Brain pericyte (primary cell): ENCODE measurements around the gene IDH3G.
A peak's percentile ranks its signal among the peaks of the same experiment; 100 is the strongest.

Experiments used
- DNase-seq: peaks from one replicate; pipeline ENCODE4 v3.0.0-alpha.2; 2012; ENCODE audit warnings: low read depth, low spot score

IDH3G gene

DNA sequence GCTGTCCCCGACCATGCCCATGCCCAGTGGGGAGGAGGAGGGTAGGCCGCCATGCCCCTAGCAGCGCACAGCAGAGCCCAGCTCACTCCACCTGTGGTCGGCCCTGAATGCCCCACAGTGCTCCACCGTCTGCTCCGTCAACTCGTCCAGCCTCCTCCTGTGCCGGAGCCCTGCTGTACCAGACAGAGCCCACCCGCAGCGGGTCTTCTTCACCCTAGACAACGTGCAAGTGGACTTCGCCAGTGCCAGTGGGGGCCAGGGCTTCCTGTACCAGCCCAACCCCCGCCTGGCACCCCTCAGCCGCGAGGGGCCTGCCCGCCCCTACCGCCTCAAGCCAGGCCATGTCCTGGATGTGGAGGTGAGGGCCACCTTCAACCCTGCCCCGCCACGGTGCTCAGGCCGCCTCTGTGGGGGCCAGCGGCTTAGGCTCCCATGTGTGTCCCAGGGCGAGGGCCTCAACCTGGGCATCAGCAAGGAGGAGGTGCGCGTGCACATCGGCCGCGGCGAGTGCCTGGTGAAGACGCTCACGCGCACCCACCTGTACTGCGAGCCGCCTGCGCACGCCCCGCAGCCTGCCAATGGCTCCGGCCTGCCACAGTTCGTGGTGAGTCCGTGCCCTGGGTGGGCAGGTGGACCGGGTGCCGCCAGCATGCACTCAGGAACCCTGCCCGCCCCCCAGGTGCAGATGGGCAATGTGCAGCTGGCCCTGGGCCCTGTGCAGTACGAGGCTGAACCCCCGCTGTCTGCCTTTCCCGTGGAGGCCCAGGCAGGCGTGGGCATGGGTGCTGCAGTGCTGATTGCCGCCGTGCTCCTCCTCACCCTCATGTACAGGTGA is 20.2 kb downstream of the IDH3G start:
- DNase-seq = no peak

DNA sequence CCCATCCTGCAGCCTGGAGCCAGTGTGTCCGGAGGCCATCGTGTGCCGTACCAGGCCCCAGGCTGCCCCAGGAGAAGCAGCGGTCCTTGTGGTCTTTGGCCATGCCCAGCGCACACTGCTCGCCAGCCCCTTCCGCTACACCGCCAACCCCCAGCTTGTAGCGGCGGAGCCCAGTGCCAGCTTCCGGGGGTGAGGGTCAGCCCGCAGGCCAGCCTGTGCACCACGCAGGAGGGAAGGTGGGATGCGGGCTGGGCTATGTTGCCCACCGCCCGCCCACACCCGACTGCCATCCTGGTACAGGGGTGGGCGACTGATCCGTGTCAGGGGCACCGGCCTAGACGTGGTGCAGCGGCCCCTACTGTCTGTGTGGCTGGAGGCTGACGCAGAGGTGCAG is 21.0 kb downstream of the IDH3G start:
- DNase-seq = no peak

DNA sequence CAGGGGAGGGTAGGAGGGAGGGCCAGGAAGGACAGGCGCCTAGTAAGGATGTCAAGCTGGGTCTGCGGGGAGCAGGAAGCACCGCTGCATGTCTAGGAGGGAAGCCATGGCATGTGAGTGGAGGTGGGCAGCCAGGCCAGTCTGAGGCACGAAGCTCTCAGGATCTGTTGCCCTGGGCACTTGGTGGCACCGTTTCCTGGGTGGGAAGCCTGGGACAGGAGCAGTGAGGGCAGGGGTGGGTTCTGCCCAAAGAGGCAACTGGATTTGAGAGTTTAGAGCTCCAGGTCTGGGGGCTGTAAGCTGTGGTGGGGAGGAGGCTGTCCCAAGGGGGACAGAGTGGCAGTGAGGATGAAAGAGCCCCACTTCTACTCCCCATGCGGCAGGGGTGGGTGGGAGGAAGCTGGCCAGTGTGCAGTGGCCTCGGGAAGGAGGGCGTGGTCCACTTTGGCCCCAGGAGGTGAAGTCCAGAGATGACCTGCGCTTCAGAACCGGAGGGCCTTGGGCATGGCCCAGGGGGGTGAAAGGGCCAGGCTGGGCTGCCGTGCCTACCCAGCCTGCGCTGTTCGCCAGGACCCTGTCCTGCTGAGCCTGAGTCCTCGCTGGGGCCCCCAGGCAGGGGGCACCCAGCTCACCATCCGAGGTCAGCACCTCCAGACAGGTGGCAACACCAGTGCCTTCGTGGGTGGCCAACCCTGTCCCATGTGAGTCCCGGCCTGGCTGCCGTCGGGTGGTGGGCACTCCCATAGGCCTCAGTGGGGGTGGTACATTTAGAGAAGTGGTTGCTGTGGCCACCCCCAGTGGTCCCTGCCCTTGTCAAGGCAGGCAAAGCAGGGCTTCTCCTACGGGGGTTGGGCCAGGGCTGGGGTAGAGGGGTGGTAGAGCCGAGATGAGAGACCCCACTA is 21.6 kb downstream of the IDH3G start:
- no peak for DNase-seq

DNA sequence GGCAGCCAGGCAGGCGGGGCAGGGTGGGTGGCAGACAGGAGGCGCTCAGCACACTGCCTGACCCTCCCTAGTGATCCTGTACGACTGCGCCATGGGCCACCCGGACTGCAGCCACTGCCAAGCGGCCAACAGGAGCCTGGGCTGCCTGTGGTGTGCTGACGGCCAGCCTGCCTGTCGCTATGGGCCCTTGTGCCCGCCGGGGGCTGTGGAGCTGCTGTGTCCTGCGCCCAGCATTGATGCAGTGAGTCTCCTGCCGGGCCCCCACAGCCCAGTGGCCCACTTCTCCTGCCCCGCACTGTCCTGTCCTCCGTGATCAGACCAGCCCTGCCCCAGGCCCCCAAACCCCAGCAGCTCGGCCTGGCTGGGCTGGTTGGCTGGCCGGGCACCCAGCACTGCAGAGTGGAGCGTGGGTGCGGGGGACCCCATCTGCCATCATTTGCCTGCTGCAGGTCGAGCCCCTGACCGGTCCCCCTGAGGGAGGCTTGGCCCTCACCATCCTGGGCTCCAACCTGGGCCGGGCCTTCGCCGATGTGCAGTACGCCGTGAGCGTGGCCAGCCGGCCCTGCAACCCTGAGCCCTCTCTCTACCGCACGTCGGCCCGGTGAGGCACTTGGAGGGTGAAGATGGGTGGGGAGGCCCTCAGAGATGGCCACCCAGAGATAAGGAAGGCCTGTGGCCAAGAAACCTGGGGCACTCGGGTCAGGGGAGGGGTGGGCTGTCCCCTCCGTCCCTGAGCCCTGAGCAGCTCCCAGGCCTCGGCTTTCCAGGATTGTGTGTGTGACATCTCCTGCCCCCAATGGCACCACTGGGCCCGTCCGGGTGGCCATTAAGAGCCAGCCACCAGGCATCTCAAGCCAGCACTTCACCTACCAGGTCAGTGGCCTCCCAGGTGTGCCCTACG is 22.5 kb downstream of the IDH3G start:
- no peak for DNase-seq

DNA sequence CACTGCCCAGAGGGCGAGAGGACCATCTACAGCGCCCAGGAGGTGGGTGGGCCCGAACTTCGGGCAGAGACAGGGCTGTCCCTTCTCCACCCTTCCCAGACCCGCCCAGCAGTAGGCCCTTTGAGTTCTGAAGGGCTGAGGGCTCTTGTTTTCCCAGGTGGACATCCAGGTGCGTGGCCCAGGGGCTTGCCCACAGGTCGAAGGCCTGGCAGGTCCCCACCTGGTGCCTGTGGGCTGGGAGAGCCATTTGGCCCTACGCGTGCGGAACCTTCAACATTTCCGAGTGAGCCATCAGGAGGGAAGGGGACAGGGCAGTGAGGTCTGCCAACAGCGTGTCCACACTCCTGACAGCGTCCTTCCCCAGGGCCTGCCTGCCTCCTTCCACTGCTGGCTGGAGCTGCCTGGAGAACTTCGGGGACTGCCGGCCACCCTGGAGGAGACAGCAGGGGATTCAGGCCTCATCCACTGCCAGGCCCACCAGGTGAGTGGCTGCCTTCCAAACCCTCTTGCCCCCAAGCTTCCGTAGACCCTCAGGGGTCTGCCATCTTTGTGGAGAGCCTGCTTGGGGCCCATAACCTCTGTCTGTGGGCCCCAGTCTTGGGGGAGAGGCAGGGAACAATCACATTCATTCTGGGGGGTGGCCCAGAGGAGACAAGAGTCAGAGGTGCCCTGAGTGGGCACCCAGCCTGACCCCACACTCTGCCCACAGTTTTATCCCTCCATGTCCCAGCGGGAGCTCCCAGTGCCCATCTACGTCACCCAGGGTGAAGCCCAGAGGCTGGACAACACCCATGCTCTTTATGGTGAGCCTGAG is 23.4 kb downstream of the IDH3G start:
- no peak for DNase-seq

DNA sequence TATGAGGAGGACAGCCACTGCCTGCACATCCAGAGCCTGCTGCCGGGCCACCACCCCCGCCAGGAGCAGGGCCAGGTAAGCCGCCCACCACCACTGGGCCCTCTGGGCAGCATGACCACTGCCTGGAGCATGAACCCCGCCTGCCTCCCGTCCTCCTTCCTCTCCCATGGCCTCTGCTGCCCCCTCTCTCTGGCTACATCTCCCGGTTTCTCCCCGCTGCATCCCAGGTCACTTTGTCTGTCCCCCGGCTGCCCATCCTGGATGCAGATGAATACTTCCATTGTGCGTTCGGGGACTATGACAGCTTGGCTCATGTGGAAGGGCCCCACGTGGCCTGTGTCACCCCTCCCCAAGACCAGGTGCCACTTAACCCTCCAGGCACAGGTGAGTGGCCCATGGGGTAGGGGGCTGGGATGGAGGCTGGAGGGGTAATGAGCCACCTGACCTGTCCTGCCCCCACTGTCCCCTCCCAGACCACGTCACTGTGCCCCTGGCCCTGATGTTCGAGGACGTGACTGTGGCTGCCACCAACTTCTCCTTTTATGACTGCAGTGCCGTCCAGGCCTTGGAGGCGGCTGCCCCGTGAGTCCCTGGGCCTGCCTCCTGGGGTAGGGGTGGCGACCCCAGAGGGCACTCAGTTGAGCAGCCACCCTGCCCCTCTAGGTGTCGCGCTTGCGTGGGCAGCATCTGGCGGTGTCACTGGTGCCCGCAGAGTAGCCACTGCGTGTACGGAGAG is 24.1 kb downstream of the IDH3G start:
- no peak for DNase-seq

DNA sequence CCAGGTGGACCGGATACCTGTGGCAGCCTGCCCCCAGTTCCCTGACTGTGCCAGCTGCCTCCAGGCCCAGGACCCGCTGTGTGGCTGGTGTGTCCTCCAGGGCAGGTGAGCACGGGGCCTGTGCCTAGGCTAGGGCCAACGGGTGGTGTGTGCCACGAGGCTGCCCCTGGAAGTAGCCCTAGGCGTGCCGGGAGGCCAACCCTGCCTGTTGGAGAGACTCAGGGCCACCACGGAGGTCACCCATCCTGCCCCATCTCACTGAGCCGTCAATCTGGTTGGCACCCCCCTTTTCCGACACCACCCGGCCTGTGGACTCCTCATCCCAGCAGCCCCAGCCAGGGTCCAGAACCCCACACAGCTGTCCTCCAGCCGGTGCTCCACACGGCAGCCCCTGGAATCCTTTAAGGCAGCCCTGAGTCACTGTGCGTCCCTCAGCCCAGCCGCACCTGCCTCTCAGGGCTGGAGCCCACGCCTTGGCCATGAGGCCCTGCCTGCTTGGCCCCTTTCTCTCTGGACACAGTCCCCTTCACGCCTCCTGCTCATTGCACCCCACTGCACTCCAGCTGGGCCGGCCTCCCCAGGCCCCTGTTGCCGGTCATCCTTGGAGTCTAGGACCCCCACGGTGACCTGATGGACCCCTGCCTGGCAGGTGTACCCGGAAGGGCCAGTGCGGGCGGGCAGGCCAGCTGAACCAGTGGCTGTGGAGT is 24.9 kb downstream of the IDH3G start:
- DNase-seq = no peak

DNA sequence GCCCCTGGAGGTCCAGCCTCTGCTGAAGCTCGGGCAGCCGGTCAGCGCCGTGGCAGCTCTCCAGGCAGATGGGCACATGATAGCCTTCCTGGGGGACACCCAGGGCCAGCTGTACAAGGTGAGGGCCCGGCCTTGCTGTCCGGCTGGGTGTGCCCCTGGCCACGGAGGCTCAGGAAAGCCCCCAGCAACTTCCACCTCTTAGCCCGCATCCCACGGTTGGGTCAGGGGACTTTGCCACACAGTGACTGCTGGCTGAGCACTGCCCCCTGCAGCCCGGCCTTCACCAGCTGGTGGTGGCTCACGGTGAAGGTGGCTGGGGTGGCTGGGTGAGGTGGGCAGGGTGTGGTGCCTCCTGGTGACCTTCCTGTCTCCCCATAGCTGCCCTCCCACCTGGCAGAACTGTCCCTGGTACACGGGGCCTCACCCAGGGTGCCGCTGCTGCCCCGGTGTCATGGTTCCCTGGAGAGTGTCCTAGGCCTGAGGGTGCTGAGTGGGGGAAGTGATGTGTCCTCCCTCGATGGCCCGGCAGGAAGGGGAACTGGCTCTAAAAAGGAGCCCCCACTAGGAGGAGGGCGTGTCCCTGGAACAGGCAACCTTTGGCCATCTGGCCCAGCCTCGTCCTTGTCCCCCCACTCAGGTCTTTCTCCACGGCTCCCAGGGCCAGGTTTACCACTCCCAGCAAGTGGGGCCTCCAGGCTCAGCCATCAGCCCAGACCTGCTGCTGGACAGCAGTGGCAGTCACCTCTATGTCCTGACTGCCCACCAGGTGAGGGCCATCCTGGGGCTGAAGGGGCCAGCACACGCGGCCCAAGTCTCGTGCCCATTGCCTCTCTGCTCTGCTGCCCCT is 25.6 kb downstream of the IDH3G start:
- no peak for DNase-seq

DNA sequence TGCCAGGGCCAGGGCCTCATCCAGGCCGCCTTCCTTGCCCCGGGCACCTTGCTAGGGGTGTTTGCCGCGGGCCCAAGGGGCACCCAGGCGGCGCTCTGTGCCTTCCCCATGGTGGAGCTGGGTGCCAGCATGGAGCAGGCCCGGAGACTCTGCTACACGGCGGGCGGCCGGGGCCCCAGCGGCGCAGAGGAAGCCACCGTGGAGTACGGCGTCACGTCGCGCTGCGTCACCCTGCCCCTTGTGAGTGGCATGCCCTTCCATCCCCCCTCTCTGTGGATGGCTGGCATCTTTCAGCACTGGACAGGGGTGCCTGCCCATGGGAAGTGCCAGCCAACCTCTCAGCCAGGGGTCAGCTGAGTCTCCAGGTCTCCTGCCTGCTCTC is 26.5 kb downstream of the IDH3G start:
- no peak for DNase-seq

DNA sequence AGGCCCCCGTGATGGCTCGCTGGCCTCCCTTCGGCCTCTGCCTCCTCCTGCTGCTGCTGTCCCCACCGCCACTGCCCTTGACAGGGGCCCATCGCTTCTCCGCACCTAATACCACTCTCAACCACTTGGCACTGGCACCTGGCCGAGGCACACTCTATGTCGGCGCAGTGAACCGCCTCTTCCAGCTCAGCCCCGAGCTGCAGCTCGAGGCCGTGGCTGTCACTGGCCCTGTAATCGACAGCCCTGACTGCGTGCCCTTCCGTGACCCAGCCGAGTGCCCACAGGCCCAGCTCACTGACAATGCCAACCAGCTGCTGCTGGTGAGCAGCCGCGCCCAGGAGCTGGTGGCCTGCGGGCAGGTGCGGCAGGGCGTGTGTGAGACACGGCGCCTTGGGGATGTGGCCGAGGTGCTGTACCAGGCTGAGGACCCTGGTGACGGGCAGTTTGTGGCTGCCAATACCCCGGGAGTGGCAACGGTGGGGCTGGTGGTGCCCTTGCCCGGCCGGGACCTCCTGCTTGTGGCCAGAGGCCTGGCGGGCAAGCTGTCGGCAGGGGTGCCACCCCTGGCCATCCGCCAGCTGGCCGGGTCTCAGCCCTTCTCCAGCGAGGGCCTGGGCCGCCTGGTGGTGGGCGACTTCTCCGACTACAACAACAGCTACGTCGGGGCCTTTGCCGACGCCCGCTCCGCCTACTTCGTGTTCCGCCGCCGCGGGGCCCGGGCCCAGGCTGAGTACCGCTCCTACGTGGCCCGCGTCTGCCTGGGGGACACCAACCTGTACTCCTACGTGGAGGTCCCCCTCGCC is 27.1 kb downstream of the IDH3G start:
- no peak for DNase-seq

DNA sequence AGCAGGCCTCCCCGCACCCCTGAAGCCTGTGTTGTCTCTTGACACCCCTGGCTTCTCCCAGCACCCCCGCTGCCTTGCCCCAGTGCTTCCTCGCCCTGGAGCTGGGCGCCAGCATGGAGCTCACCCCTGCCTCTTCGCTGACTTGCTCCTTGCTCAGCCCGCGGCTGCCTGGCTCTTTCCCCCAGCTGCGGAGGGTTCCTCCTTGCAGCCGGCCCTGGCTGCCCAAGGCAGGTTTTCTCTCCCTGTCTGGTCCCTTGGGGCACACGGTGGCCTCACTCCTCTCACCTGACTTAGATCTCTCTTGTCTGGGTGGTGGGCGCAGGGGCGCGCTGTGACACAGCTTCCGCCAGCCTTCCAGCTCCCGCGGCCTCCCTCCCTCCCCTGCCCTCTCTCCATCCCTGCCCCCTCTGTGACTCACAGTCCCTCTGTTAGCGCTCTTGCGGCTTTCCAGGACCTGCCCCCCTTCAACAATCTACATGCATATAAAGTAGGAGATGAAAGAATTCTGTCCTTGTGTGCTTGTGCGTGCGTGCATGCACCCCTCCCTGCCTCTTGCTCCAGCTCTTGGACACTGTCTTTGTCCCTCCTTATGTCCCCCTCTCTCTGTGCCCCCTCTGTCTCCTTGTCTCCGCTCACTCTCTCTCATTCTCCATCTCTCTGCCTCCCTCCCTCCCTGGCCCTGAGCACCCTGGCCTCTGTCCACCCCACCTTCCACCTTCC is 27.9 kb downstream of the IDH3G start:
- no peak for DNase-seq

DNA sequence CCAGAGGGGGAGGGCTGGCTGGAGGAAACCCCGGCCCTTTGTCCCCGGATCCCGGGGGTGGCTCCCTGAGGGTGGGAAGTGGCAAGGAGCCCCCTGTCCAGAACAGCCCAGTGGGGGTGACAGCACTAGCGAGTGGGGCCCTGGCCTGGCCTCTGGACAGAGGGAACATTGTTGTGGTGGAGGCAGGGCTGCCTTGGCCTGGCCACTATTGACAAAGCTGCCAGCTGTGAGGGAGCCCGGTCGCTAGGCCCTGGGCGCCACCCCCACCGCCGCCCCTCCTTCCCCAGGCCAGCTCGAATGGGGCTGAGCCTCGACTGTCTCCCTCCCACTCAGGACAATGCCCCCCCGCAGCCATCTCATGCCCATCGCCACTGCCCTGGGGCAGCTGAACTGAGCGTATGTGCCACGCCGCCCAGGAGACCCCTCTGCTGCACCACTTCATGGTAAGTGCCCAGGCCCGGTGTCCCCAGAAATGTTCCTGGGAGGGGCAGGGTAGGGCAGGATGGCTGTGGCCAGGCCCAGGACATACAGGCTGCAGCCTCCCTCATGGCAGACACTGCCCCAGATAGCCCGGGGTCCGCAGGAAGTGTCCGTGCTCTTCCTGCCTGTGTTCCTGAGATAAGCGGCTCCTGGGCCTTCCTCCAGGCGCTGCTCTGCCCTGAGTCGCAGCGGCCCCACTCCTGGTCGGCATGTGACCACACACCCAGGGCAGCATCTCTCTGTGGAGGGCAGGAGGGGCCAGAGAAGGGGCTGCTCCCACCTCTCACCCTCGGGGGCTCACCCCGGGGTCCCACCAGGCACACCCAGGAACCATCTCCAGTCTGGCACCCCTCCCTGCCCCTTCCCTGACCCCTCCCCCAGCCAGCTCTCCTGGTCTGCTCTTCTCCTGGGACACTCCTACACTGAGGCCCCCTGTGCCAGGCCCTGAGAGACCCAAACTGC is 28.8 kb downstream of the IDH3G start:
- no peak for DNase-seq

DNA sequence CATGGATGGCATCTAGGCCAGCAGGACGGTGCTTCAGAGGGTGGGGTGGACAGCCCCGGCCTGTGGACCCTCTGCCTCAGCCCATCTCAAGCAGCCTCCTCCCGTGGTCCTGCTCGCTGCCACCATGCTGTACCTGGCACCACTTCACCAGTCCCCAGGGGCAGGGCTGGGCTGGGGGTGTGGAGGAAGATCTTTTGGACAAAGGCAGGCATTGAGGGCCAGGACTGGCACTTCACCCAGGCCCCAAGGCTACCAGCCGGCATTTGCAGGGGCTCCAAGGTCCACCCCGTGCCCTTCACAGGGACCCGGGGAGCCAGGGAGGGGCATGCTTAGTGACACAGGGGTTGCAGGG is 29.4 kb downstream of the IDH3G start:
- DNase-seq = no peak

DNA sequence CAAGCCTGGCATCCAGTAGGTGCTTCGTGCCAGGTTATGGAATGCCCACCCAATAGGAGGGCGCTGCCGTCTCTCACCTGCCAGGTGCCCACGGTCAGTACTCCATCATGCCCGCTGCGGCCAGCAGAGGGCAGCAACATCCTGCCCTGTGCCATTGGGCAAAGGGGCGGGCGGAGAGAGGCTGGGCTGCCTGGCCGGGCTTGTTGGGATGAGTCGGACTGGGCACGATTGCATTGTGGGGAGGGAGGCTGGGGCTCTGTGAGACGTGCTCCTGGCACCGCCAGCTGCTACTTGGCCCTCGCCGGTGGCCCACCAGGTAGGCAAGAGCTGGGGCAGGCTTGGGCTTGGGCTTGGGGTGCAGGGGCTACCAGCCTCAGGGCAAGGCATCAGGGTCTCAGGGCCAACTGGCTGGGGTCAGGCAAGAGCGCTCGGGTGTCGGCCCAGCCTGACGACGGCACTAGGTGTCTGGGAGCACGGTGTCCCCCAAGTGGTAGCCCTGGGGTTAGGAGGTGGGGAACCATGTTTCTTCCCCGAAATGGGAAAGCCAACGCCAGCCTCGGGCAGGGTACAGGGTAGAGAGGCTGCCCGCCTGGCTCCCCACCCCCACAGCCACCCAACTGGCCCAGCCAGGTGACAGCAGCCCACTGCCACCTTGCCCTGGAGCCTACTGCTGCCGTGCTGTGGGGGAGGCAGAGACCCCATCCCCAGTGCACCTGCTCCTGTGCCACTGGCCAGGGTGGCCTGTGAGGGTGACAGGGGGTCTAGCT is 30.0 kb downstream of the IDH3G start, which contains the start of gene PLXNB3:
TSS of gene PLXNB3 (plus strand) at position 261 of the 767 bp plus-strand sequence. CDS start 1,287 bp downstream, outside the sequence.
- DNase-seq = peak; percentile 12

DNA sequence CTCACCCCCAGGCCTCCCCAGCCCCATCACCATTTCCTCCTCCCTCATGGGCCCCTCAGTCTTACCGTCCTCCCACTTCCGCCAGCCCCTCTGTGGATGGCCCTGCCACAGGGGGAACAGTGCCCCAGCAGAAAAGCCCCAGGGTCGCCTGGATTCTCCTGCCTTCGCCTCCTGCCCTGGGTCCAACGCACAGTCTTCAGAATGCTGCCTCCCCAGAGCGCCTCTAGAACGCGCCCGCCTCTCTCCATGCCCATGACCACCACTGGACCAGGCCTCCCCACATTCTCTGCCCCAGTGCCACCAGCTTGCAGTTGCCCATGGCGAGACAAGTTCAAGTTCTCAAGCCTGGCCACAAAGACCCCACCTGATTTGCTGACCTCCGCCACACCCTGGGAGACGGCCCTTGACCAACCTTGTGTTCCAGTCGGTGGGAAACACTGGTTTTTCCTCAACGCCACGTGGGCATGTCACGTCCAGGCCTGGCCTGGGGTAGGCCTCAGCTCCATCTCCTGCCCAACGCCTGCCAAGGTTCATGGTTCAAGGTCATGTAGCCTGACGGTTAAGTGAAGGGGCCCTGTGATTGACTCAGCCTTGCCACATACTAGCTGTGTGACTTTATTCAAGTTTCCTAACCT is 30.8 kb downstream of the IDH3G start:
- no peak for DNase-seq
